ENCODE data around the gene ASIC1. TPM values are rescaled to one million over a fixed set of nuclear protein-coding genes. Genes with fewer than 3 reads are reported as not detected.

Gene ASIC1
- 3.6 and 3.7 TPM in 2 replicates for total RNA-seq

DNA sequence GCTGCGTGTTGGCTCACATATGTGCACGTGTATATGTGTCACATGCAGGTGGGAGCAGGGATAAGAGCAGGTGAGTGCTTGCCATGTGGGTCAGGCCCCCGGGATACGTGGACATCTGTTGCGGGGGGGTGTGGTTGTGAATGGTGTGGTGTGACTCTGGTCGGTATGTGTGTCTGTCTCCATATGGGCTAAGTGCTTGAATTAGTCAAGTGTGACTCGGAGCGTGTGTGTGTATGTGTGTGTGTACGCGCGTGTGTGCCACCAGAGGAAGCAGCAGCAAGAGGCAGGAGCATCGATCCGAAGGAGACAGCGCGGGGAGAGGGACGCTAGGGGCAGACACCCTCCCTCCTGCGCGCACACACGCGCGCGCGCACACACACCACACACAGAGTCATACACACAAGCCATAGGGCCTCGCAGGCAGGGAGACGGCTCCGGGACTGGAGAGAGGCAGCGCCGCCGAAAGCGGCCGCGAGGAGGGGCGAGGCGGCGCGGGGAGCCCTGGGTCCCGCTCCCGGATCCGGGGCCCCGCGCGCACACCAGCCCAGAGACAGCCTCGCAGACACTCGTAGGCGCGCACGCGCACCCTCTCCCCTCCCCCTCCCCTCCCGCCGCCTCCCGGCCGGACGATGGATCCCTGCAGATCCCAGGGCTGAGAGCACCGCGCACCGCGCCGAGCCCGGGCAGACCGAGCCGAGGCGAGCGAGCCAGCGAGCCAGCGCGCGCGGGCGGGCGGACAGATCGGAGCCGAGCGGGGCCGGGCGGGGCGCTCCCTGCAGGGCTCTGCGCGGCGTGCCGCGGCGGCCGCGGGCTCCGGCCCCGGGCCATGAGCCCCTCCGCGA lies at the start of gene ASIC1:
Gene ASIC1 (plus strand): TSS at position 597 of the 842 bp plus-strand sequence. CDS start 1,171 bp downstream, outside the sequence.

DNA sequence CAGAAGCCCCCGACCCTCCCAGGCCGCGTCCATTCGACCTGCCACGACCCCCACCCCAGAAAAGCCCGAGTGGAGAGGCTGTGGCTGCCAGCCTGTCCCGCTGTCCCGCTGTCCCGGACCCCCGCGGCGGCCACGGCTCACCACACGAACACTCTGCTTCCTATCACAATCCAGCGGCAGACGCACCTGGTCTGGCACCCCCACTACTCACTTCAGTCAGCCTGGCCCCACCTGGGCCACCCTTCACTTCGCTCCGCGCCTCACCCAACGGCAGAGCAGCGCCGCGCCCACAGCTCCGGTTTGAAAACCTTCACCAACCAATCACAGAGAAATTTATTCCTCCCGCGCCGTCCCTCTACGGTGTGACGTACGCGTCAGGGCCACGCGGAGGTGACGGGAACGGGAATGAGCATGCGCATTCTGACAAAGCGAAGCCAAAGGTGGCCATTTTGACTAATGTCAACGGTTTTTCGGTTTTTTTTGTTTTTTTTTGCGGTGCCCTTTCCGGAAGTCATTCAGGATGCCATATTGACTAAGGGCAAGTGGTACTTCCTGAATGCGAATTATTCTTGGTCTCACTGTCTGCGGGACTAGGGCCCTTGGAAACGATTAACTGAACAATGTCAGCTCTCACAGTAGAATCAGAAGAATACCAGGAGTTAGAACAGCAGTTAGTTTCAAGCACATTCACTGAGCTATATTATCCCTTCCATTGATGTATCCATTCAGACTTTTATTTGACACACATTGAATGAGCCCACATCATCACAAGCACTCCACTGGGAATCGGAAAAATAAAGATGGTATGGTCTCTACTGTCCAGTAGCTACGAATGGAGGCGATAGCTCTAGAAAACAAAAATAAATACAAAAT lies 32.0 kb upstream of the ASIC1 start, which contains the start of gene RACGAP1:
Gene RACGAP1 (minus strand): TSS at position 308 of the 873 bp plus-strand sequence. CDS start 8,779 bp downstream, outside the sequence.

GRCh38 chr12:50084775-50085614 lies 27.6 kb downstream of the ASIC1 start, which contains the start of gene SMARCD1:
Gene SMARCD1 (plus strand): TSS chr12:50085342. CDS start chr12:50085370, 28 bp downstream.

GRCh38 chr12:50103767-50104321 lies 46.4 kb downstream of the ASIC1 start, which contains the start of gene GPD1:
Gene GPD1 (plus strand): TSS chr12:50104008. CDS start chr12:50104051, 43 bp downstream.

GRCh38 chr12:50111693-50112455 lies 54.5 kb downstream of the ASIC1 start, which contains the start of gene COX14:
Gene COX14 (plus strand): TSS chr12:50112236. CDS start chr12:50120044, 7,808 bp downstream.

Other genes starting within 250 kb of the ASIC1 start
- gene NCKAP5L, start 229.2 kb upstream of the ASIC1 start, total RNA-seq: 21.6 and 21.7 TPM in 2 replicates
- gene BCDIN3D, start 214.5 kb upstream of the ASIC1 start, total RNA-seq: 5.0 and 5.1 TPM in 2 replicates
- 3.0 and 5.2 TPM in 2 replicates for gene FAIM2, start 153.7 kb upstream of the ASIC1 start, total RNA-seq
- gene AQP2, start 106.9 kb upstream of the ASIC1 start, total RNA-seq: not detected in 2 replicates
- gene AQP5, start 95.7 kb upstream of the ASIC1 start, total RNA-seq: 0.13 TPM in 1 of 2 replicates, not detected in the other
- gene AQP6, start 84.6 kb upstream of the ASIC1 start, total RNA-seq: not detected in 2 replicates
- 55.5 and 71.2 TPM in 2 replicates for gene RACGAP1, start 32.1 kb upstream of the ASIC1 start, total RNA-seq
- gene SMARCD1, start 27.7 kb downstream of the ASIC1 start, total RNA-seq: 47.7 and 48.5 TPM in 2 replicates
- gene GPD1, start 46.4 kb downstream of the ASIC1 start, total RNA-seq: 0.11 and 0.13 TPM in 2 replicates
- gene COX14, start 54.6 kb downstream of the ASIC1 start, total RNA-seq: 28.9 and 37.8 TPM in 2 replicates
- gene CERS5, start 109.8 kb downstream of the ASIC1 start, total RNA-seq: 43.2 and 45.5 TPM in 2 replicates
- 601 and 610 TPM in 2 replicates for gene LIMA1, start 225.9 kb downstream of the ASIC1 start, total RNA-seq

Data from articular chondrocyte of knee joint (primary cell).